NAMALWA (cell line): ENCODE results near the gene PKM.

ENCODE experiments used
- DNase-seq: peaks from one replicate; pipeline ENCODE4 v3.0.0-alpha.2; 2015; ENCODE audit warnings: low spot score

PKM gene

GRCh38 chr15:72235298-72235697 is 4.3 kb upstream of the PKM start:
- DNase-seq = no peak

- DNase-seq = no peak
Measured at GRCh38 chr15:72233769-72234168, 2.8 kb upstream of the PKM start.

GRCh38 chr15:72231833-72232478 is 966 bp upstream of the PKM start:
- DNase-seq = peak; percentile 74

- peak; percentile 66 for DNase-seq
Measured at GRCh38 chr15:72230197-72231065, 559 bp downstream of the PKM start.

- DNase-seq = no peak
Measured at GRCh38 chr15:72229947-72230196, 1.1 kb downstream of the PKM start.

- peak; percentile 69 for DNase-seq
Measured at GRCh38 chr15:72229076-72229946, 1.7 kb downstream of the PKM start.

- DNase-seq = no peak
Measured at GRCh38 chr15:72227720-72228119, 3.3 kb downstream of the PKM start.

- no peak for DNase-seq
Measured at GRCh38 chr15:72227192-72227586, 3.8 kb downstream of the PKM start.

GRCh38 chr15:72223278-72223677 is 7.7 kb downstream of the PKM start:
- no peak for DNase-seq

- no peak for DNase-seq
Measured at GRCh38 chr15:72222393-72222792, 8.6 kb downstream of the PKM start.

- no peak for DNase-seq
Measured at GRCh38 chr15:72220687-72221086, 10.3 kb downstream of the PKM start.

- no peak for DNase-seq
Measured at GRCh38 chr15:72217216-72217615, 13.8 kb downstream of the PKM start.

GRCh38 chr15:72216079-72216478 is 14.9 kb downstream of the PKM start:
- DNase-seq = no peak

GRCh38 chr15:72207558-72208085 is 23.4 kb downstream of the PKM start:
- no peak for DNase-seq

GRCh38 chr15:72206677-72207000 is 24.4 kb downstream of the PKM start:
- DNase-seq = no peak

GRCh38 chr15:72205896-72206676 is 24.9 kb downstream of the PKM start:
- no peak for DNase-seq

GRCh38 chr15:72205273-72205672 is 25.7 kb downstream of the PKM start:
- no peak for DNase-seq

- no peak for DNase-seq
Measured at GRCh38 chr15:72203507-72203837, 27.5 kb downstream of the PKM start.

GRCh38 chr15:72202801-72203506 is 28.0 kb downstream of the PKM start:
- no peak for DNase-seq

GRCh38 chr15:72202302-72202701 is 28.7 kb downstream of the PKM start:
- no peak for DNase-seq

- peak; percentile 60 for DNase-seq
Measured at GRCh38 chr15:72201391-72201921, 29.5 kb downstream of the PKM start.
